ENCODE data around the gene DBT.

The DBT gene

GRCh38 chr1:100252901-100253300, 3.3 kb upstream of the DBT start:
- H3K4me3 ChIP-seq (ENCODE audit: low read depth, low read length) = no peak overlapping the region
- no peak for TF ChIP-seq CTCF (IDR thresholded peaks at IDR 0.05)
- no peak overlapping the region for H2AFZ ChIP-seq
- H3K9me3 ChIP-seq (ENCODE audit: control insufficient read depth, low read length) = no peaks in the 10 kb centered on the region
- peaks cover 5% of the 10 kb centered on the region for H3K4me1 ChIP-seq
- no peak overlapping the region for H3K27ac ChIP-seq
- peaks cover 5% of the 10 kb centered on the region for H3K79me2 ChIP-seq
- H3K4me2 ChIP-seq (ENCODE audit: low read length) = no peak overlapping the region
- no peaks in the 10 kb centered on the region for H3K36me3 ChIP-seq (ENCODE audit: control insufficient read depth, insufficient read depth, low read length)
- H3K27me3 ChIP-seq (ENCODE audit: control insufficient read depth, insufficient read depth, low read length) = no peaks in the 10 kb centered on the region
- no peak overlapping the region for H3K9ac ChIP-seq

GRCh38 chr1:100250807-100251206, 1.2 kb upstream of the DBT start:
- H3K27me3 ChIP-seq (ENCODE audit: control insufficient read depth, insufficient read depth, low read length) = no peaks in the 10 kb centered on the region
- H3K36me3 ChIP-seq (ENCODE audit: control insufficient read depth, insufficient read depth, low read length) = no peaks in the 10 kb centered on the region

GRCh38 chr1:100250264-100250663, 630 bp upstream of the DBT start:
- H3K27ac ChIP-seq = peak overlapping the region; percentile 43
- H3K4me2 ChIP-seq (ENCODE audit: low read length) = peak overlapping the region; percentile 80
- H3K9me3 ChIP-seq (ENCODE audit: control insufficient read depth, low read length) = no peaks in the 10 kb centered on the region
- H3K4me1 ChIP-seq = peaks cover 5% of the 10 kb centered on the region
- H3K36me3 ChIP-seq (ENCODE audit: control insufficient read depth, insufficient read depth, low read length) = no peaks in the 10 kb centered on the region
- H3K79me2 ChIP-seq = peaks cover 5% of the 10 kb centered on the region
- H3K9ac ChIP-seq = no peak overlapping the region
- no peaks in the 10 kb centered on the region for H3K27me3 ChIP-seq (ENCODE audit: control insufficient read depth, insufficient read depth, low read length)
- no peak for TF ChIP-seq CTCF (IDR thresholded peaks at IDR 0.05)
- peak overlapping the region; percentile 65 for H2AFZ ChIP-seq
- H3K4me3 ChIP-seq (ENCODE audit: low read depth, low read length) = peak overlapping the region; percentile 92

More at GRCh38 chr1:100250807-100251206, 1.2 kb upstream of the DBT start:
- no peak overlapping the region for H3K27ac ChIP-seq
- peaks cover 5% of the 10 kb centered on the region for H3K79me2 ChIP-seq
- H3K4me1 ChIP-seq = peaks cover 5% of the 10 kb centered on the region
- no peak for TF ChIP-seq CTCF (IDR thresholded peaks at IDR 0.05)
- peak overlapping the region; percentile 65 for H2AFZ ChIP-seq
- no peak overlapping the region for H3K9ac ChIP-seq
- no peak overlapping the region for H3K4me3 ChIP-seq (ENCODE audit: low read depth, low read length)
- H3K4me2 ChIP-seq (ENCODE audit: low read length) = no peak overlapping the region
- no peaks in the 10 kb centered on the region for H3K9me3 ChIP-seq (ENCODE audit: control insufficient read depth, low read length)

- no peaks in the 10 kb centered on the region for H3K9me3 ChIP-seq (ENCODE audit: control insufficient read depth, low read length)
- no peaks in the 10 kb centered on the region for H3K36me3 ChIP-seq (ENCODE audit: control insufficient read depth, insufficient read depth, low read length)
- peak overlapping the region; percentile 43 for H3K27ac ChIP-seq
- no peak for TF ChIP-seq CTCF (IDR thresholded peaks at IDR 0.05)
- peaks cover 5% of the 10 kb centered on the region for H3K4me1 ChIP-seq
- H3K4me3 ChIP-seq (ENCODE audit: low read depth, low read length) = peak overlapping the region; percentile 92
- no peaks in the 10 kb centered on the region for H3K27me3 ChIP-seq (ENCODE audit: control insufficient read depth, insufficient read depth, low read length)
- peaks cover 5% of the 10 kb centered on the region for H3K79me2 ChIP-seq
- no peak overlapping the region for H3K9ac ChIP-seq
- peak overlapping the region; percentile 80 for H3K4me2 ChIP-seq (ENCODE audit: low read length)
- peak overlapping the region; percentile 65 for H2AFZ ChIP-seq
Measured at GRCh38 chr1:100249155-100249536, 488 bp downstream of the DBT start.

- Histone ChIP-seq H3K9ac (no peak overlapping the region), H3K9me3 (ENCODE audit: control insufficient read depth, low read length) (no peaks in the 10 kb centered on the region), H3K4me1 (peaks cover 5% of the 10 kb centered on the region), H3K4me2 (ENCODE audit: low read length) (no peak overlapping the region), H3K79me2 (peaks cover 5% of the 10 kb centered on the region), H2AFZ (no peak overlapping the region), H3K27me3 (ENCODE audit: control insufficient read depth, insufficient read depth, low read length) (no peaks in the 10 kb centered on the region), H3K27ac (no peak overlapping the region), H3K36me3 (ENCODE audit: control insufficient read depth, insufficient read depth, low read length) (no peaks in the 10 kb centered on the region), H3K4me3 (ENCODE audit: low read depth, low read length) (no peak overlapping the region)
- no peak for TF ChIP-seq CTCF (IDR thresholded peaks at IDR 0.05)
Measured at GRCh38 chr1:100246738-100247137, 2.9 kb downstream of the DBT start.

All from parathyroid adenoma (tissue), 2 donors.